WTC11 (cell line): ENCODE results near the gene MOSPD2. TPM values are rescaled to one million over a fixed set of nuclear protein-coding genes. Genes with fewer than 3 reads are reported as not detected.

ENCODE experiments used
- ATAC-seq: fragments of 200-7000 bp; cut with Tn5 transposase; 2 replicates; pipeline ENCODE4 v1.10.0; 2021; ENCODE audit warnings: mild to moderate bottlenecking, moderate library complexity
- CTCF ChIA-PET: fragments of 300-600 bp; sonication (Branson Sonifier 250); formaldehyde crosslinking; loops from one replicate; lab custom pipeline; 2021; ENCODE audit warnings: antibody characterized with exemption; lab: Charles Lee
- POLR2A ChIA-PET: fragments of 350-600 bp; sonication (Branson Sonifier 250); formaldehyde crosslinking; loops from one replicate; lab custom pipeline; 2021; ENCODE audit warnings: antibody characterized with exemption; lab: Charles Lee
- DNase-seq: peaks from one replicate; pipeline ENCODE4 v3.0.0; 2021; ENCODE audit warnings: low spot score
- H3K27ac Mint-ChIP-seq: 2 replicates; pipeline ENCODE4 v1.8.0; 2021; ENCODE audit warnings: mixed read lengths
- H3K27me3 Mint-ChIP-seq: 2 replicates; pipeline ENCODE4 v1.8.0; 2021; ENCODE audit warnings: low read depth, mild to moderate bottlenecking, moderate library complexity, mixed read lengths
- H3K36me3 Mint-ChIP-seq: 2 replicates; pipeline ENCODE4 v1.8.0; 2021; ENCODE audit warnings: mixed read lengths
- H3K4me1 Mint-ChIP-seq: 2 replicates; pipeline ENCODE4 v1.8.0; 2022; ENCODE audit warnings: mixed read lengths
- H3K4me3 Mint-ChIP-seq: 2 replicates; pipeline ENCODE4 v1.8.0; 2021; ENCODE audit warnings: mild to moderate bottlenecking, moderate library complexity, mixed read lengths
- H3K9me3 Mint-ChIP-seq: 2 replicates; pipeline ENCODE4 v1.8.0; 2021; ENCODE audit warnings: mixed read lengths
- ATF1 ChIP-seq: sonication (generic); formaldehyde crosslinking; IDR thresholded peaks from 2 replicates; pipeline ENCODE4 v1.8.1; 2023; ENCODE audit warnings: mild to moderate bottlenecking, moderate library complexity, missing genetic modification reagents
- CBFB ChIP-seq: sonication (generic); formaldehyde crosslinking; IDR thresholded peaks from 2 replicates; pipeline ENCODE4 v1.8.1; 2022; ENCODE audit warnings: mild to moderate bottlenecking, low read depth, missing genetic modification reagents
- CREM ChIP-seq: sonication (generic); formaldehyde crosslinking; IDR thresholded peaks from 2 replicates; pipeline ENCODE4 v1.8.1; 2022; ENCODE audit warnings: mild to moderate bottlenecking, missing genetic modification reagents, moderate library complexity
- EMX1 ChIP-seq: fragments of 250-450 bp; sonication (Bioruptor Pico); IDR thresholded peaks from 2 replicates; pipeline ENCODE4 v1.8.0; 2021; ENCODE audit warnings: mild to moderate bottlenecking
- NFATC4 ChIP-seq: fragments of 250-450 bp; sonication (Bioruptor Pico); IDR thresholded peaks from 2 replicates; pipeline ENCODE4 v1.9.0; 2021; ENCODE audit warnings: mild to moderate bottlenecking
- NR1H2 ChIP-seq: sonication (generic); formaldehyde crosslinking; IDR thresholded peaks from 2 replicates; pipeline ENCODE4 v1.9.0; 2021; ENCODE audit warnings: mild to moderate bottlenecking, moderate library complexity, missing genetic modification reagents
- OVOL2 ChIP-seq: fragments of 250-450 bp; sonication (Bioruptor Pico); IDR thresholded peaks from 2 replicates; pipeline ENCODE4 v1.9.0; 2021; ENCODE audit warnings: mild to moderate bottlenecking, borderline replicate concordance
- SMAD3 ChIP-seq: sonication (generic); formaldehyde crosslinking; IDR thresholded peaks from 2 replicates; pipeline ENCODE4 v1.8.0; 2022; ENCODE audit warnings: missing genetic modification reagents, mild to moderate bottlenecking, borderline replicate concordance
- SOX15 ChIP-seq: fragments of 250-450 bp; sonication (Bioruptor Pico); IDR thresholded peaks from 2 replicates; pipeline ENCODE4 v1.9.0; 2021; ENCODE audit warnings: mild to moderate bottlenecking
- ZBTB21 ChIP-seq: sonication (generic); formaldehyde crosslinking; IDR thresholded peaks from 2 replicates; pipeline ENCODE4 v1.8.1; 2023; ENCODE audit warnings: mild to moderate bottlenecking, missing genetic modification reagents, borderline replicate concordance
- total RNA-seq: library from RNA; stranded (reverse); gene quantifications from 3 replicates; pipeline ENCODE4 v1.2.3, GENCODE V29; 2021
- TF ChIP-seq, protein P1 (sequence below): sonication (generic); formaldehyde crosslinking; IDR thresholded peaks from 2 replicates; pipeline ENCODE4 v1.8.0; 2022; ENCODE audit warnings: mild to moderate bottlenecking, missing genetic modification reagents
- TF ChIP-seq, protein P2 (sequence below): sonication (generic); formaldehyde crosslinking; conservative IDR thresholded peaks from 2 replicates; pipeline ENCODE4 v1.8.1; 2022; ENCODE audit warnings: mild to moderate bottlenecking, missing genetic modification reagents
- TF ChIP-seq, protein P3 (sequence below): sonication (generic); formaldehyde crosslinking; IDR thresholded peaks from 2 replicates; pipeline ENCODE4 v1.8.1; 2023; ENCODE audit warnings: mild to moderate bottlenecking, missing genetic modification reagents
- TF ChIP-seq, protein P4 (sequence below): sonication (generic); formaldehyde crosslinking; IDR thresholded peaks from 2 replicates; pipeline ENCODE4 v1.8.1; 2022; ENCODE audit warnings: low read depth, missing genetic modification reagents, borderline replicate concordance
- TF ChIP-seq, protein P5 (sequence below): sonication (generic); formaldehyde crosslinking; IDR thresholded peaks from 2 replicates; pipeline ENCODE4 v1.8.1; 2023; ENCODE audit warnings: mild to moderate bottlenecking, missing genetic modification reagents, moderate library complexity
- TF ChIP-seq, protein P6 (sequence below): sonication (generic); formaldehyde crosslinking; IDR thresholded peaks from 2 replicates; pipeline ENCODE4 v1.8.0; 2022; ENCODE audit warnings: missing genetic modification reagents
- TF ChIP-seq, protein P7 (sequence below): fragments of 250-450 bp; sonication (Bioruptor Pico); IDR thresholded peaks from 2 replicates; pipeline ENCODE4 v1.8.0; 2021; ENCODE audit warnings: mild to moderate bottlenecking
- TF ChIP-seq, protein P8 (sequence below): fragments of 200-600 bp; IDR thresholded peaks from 2 replicates; pipeline ENCODE4 v1.8.0; 2022; ENCODE audit warnings: antibody characterized with exemption

MOSPD2 gene
- total RNA-seq, 1 experiment from 2014 or later, result 13.2 TPM

DNA sequence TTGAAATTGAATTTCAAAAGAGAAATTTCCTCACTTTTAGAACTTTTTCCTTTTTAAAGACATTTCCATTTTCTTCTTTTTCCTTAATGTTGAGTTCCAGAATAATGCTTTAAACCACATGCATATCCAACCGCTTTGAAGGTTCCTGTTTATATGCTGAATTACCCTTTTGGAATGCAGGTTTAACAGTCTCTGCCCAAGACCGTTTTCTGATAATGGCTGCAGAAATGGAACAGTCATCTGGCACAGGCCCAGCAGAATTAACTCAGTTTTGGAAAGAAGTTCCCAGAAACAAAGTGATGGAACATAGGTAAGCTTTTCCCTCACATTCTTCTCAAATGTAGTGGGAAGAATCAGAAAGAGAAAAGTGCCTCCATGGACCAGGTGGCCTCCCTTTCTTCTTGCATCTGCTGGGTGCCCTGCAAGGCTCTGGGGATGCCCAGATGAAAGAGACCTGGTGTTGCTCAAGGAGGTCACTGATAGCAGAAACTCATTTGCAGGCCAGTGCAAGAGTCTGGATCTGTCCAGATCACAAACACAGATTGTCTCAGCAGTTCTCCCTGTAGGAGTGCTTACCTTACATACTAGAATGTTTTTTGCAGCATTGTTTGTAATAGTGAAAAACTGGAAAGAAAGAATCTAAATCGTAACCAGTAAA lies 42.9 kb downstream of the MOSPD2 start (continued):
- TF ChIP-seq, protein P1, sequence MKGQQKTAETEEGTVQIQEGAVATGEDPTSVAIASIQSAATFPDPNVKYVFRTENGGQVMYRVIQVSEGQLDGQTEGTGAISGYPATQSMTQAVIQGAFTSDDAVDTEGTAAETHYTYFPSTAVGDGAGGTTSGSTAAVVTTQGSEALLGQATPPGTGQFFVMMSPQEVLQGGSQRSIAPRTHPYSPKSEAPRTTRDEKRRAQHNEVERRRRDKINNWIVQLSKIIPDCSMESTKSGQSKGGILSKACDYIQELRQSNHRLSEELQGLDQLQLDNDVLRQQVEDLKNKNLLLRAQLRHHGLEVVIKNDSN, result no peak

DNA sequence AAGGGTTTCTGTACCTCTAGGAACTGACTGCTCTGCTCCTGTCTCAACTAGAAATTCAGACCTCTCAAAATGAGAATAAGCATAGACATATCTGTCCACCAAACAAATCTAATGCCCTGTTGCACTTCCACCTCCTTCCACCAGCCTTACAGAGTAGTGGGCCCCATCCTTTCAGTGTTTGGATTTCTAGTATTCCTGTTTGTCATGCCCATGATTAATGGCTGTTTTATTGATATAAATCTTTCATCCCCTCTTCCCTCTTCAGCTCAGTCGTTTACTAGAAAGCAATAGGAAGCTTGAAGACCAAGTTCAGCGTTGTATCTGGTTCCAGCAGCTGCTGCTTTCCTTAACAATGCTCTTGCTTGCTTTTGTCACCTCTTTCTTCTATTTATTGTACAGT lies 46.2 kb downstream of the MOSPD2 start:
- H3K4me3 Mint-ChIP-seq, result no peak overlapping the region
- POLR2A ChIA-PET, result no interaction called here
- no peaks in the 10 kb centered on the region for H3K9me3 Mint-ChIP-seq
- TF ChIP-seq NFATC4 (CRISPR knock-in tag) (no peak), OVOL2 (CRISPR knock-in tag) (no peak)
- TF ChIP-seq, protein P2, sequence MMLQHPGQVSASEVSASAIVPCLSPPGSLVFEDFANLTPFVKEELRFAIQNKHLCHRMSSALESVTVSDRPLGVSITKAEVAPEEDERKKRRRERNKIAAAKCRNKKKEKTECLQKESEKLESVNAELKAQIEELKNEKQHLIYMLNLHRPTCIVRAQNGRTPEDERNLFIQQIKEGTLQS (CRISPR knock-in tag), result no peak
- TF ChIP-seq, all 79 proteins: peak for 0
- Mint-ChIP-seq H3K4me1 (peaks cover 3% of the 10 kb centered on the region; the same call in 1 of the 2 replicates), H3K27ac (no peak overlapping the region), H3K36me3 (peaks cover 7% of the 10 kb centered on the region), H3K27me3 (no peaks in the 10 kb centered on the region)
- DNase-seq (no peak), ATAC-seq (no peak)
- CTCF ChIA-PET, result no interaction called here

DNA sequence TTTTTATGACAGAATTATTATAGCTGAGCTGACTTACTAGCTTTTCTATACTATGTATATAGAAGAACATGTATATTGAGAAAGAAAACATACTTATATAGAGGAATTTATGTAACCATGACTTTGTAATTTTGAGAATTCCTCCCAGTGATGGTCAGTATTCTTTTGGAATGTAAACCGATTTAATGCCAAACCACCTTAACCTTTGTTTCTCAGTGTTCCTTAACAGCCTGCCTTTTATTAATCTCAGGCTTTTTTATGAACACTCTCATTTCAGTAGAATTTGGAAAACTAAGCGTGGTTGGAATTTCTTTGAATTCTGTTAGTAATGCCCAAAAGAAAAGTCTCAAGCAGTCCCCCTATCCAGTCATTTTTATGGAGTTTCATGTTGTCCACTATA lies 47.0 kb downstream of the MOSPD2 start:
- TF ChIP-seq, protein P3, sequence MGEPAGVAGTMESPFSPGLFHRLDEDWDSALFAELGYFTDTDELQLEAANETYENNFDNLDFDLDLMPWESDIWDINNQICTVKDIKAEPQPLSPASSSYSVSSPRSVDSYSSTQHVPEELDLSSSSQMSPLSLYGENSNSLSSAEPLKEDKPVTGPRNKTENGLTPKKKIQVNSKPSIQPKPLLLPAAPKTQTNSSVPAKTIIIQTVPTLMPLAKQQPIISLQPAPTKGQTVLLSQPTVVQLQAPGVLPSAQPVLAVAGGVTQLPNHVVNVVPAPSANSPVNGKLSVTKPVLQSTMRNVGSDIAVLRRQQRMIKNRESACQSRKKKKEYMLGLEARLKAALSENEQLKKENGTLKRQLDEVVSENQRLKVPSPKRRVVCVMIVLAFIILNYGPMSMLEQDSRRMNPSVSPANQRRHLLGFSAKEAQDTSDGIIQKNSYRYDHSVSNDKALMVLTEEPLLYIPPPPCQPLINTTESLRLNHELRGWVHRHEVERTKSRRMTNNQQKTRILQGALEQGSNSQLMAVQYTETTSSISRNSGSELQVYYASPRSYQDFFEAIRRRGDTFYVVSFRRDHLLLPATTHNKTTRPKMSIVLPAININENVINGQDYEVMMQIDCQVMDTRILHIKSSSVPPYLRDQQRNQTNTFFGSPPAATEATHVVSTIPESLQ, result no peak
- TF ChIP-seq, protein P4, sequence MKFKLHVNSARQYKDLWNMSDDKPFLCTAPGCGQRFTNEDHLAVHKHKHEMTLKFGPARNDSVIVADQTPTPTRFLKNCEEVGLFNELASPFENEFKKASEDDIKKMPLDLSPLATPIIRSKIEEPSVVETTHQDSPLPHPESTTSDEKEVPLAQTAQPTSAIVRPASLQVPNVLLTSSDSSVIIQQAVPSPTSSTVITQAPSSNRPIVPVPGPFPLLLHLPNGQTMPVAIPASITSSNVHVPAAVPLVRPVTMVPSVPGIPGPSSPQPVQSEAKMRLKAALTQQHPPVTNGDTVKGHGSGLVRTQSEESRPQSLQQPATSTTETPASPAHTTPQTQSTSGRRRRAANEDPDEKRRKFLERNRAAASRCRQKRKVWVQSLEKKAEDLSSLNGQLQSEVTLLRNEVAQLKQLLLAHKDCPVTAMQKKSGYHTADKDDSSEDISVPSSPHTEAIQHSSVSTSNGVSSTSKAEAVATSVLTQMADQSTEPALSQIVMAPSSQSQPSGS (CRISPR knock-in tag), result no peak
- no peak for TF ChIP-seq CREM
- TF ChIP-seq OVOL2 (CRISPR knock-in tag), result no peak
- no peak for TF ChIP-seq CBFB (CRISPR knock-in tag)
- ATAC-seq (no peak), DNase-seq (no peak)
- peaks cover 7% of the 10 kb centered on the region for H3K36me3 Mint-ChIP-seq
- no peaks in the 10 kb centered on the region for H3K9me3 Mint-ChIP-seq
- ChIA-PET CTCF (no interaction called here), POLR2A (no interaction called here)
- no peak overlapping the region for H3K4me3 Mint-ChIP-seq
- peaks cover 3% of the 10 kb centered on the region; the same call in 1 of the 2 replicates for H3K4me1 Mint-ChIP-seq
- H3K27ac Mint-ChIP-seq, result no peak overlapping the region
- no peaks in the 10 kb centered on the region for H3K27me3 Mint-ChIP-seq

DNA sequence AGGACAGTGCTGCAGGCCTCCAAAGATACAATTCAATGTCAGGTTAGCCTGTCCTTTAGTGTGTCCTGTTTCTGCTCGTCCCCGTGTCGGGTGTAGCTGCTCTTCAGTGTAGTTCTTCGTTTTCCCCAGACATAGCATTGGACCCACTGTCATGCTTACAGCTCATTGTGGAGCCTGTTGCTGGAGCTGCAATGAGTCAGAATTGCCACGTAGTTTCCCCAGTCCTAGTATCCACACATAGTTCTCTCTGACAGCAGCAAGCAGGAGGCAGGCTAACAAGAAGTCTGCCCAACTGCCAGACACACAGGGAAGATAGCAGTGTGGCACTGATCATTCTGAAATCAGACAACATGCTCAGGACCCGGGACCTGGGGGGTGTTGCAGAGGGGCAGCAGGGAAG lies 49.2 kb downstream of the MOSPD2 start:
- Mint-ChIP-seq H3K27me3 (no peaks in the 10 kb centered on the region), H3K27ac (no peak overlapping the region)
- POLR2A ChIA-PET, result no interaction called here
- TF ChIP-seq SOX15 (no peak), ZBTB21 (CRISPR knock-in tag) (no peak), SMAD3 (CRISPR knock-in tag) (no peak), NR1H2 (CRISPR knock-in tag) (no peak), ATF1 (CRISPR knock-in tag) (no peak), EMX1 (CRISPR knock-in tag) (no peak)
- TF ChIP-seq, protein P5, sequence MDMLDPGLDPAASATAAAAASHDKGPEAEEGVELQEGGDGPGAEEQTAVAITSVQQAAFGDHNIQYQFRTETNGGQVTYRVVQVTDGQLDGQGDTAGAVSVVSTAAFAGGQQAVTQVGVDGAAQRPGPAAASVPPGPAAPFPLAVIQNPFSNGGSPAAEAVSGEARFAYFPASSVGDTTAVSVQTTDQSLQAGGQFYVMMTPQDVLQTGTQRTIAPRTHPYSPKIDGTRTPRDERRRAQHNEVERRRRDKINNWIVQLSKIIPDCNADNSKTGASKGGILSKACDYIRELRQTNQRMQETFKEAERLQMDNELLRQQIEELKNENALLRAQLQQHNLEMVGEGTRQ (CRISPR knock-in tag), result no peak
- TF ChIP-seq, protein P6, sequence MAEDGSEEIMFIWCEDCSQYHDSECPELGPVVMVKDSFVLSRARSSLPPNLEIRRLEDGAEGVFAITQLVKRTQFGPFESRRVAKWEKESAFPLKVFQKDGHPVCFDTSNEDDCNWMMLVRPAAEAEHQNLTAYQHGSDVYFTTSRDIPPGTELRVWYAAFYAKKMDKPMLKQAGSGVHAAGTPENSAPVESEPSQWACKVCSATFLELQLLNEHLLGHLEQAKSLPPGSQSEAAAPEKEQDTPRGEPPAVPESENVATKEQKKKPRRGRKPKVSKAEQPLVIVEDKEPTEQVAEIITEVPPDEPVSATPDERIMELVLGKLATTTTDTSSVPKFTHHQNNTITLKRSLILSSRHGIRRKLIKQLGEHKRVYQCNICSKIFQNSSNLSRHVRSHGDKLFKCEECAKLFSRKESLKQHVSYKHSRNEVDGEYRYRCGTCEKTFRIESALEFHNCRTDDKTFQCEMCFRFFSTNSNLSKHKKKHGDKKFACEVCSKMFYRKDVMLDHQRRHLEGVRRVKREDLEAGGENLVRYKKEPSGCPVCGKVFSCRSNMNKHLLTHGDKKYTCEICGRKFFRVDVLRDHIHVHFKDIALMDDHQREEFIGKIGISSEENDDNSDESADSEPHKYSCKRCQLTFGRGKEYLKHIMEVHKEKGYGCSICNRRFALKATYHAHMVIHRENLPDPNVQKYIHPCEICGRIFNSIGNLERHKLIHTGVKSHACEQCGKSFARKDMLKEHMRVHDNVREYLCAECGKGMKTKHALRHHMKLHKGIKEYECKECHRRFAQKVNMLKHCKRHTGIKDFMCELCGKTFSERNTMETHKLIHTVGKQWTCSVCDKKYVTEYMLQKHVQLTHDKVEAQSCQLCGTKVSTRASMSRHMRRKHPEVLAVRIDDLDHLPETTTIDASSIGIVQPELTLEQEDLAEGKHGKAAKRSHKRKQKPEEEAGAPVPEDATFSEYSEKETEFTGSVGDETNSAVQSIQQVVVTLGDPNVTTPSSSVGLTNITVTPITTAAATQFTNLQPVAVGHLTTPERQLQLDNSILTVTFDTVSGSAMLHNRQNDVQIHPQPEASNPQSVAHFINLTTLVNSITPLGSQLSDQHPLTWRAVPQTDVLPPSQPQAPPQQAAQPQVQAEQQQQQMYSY, result no peak
- TF ChIP-seq, protein P7, sequence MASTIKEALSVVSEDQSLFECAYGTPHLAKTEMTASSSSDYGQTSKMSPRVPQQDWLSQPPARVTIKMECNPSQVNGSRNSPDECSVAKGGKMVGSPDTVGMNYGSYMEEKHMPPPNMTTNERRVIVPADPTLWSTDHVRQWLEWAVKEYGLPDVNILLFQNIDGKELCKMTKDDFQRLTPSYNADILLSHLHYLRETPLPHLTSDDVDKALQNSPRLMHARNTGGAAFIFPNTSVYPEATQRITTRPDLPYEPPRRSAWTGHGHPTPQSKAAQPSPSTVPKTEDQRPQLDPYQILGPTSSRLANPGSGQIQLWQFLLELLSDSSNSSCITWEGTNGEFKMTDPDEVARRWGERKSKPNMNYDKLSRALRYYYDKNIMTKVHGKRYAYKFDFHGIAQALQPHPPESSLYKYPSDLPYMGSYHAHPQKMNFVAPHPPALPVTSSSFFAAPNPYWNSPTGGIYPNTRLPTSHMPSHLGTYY (CRISPR knock-in tag), result no peak
- TF ChIP-seq, protein P8, sequence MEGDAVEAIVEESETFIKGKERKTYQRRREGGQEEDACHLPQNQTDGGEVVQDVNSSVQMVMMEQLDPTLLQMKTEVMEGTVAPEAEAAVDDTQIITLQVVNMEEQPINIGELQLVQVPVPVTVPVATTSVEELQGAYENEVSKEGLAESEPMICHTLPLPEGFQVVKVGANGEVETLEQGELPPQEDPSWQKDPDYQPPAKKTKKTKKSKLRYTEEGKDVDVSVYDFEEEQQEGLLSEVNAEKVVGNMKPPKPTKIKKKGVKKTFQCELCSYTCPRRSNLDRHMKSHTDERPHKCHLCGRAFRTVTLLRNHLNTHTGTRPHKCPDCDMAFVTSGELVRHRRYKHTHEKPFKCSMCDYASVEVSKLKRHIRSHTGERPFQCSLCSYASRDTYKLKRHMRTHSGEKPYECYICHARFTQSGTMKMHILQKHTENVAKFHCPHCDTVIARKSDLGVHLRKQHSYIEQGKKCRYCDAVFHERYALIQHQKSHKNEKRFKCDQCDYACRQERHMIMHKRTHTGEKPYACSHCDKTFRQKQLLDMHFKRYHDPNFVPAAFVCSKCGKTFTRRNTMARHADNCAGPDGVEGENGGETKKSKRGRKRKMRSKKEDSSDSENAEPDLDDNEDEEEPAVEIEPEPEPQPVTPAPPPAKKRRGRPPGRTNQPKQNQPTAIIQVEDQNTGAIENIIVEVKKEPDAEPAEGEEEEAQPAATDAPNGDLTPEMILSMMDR, result no peak

More for the DNA sequence above, 49.2 kb downstream of the MOSPD2 start:
- ATAC-seq (no peak), DNase-seq (no peak)
- H3K4me1 Mint-ChIP-seq, result peaks cover 3% of the 10 kb centered on the region; the same call in 1 of the 2 replicates
- H3K9me3 Mint-ChIP-seq, result no peaks in the 10 kb centered on the region
- peaks cover 7% of the 10 kb centered on the region for H3K36me3 Mint-ChIP-seq
- H3K4me3 Mint-ChIP-seq, result no peak overlapping the region
- CTCF ChIA-PET, result no interaction called here
